Mucosa of rectum (tissue), 2 donors: Measurements from ENCODE around the gene PATJ.

Experiments used
- H3K27ac ChIP-seq, 2 donors: one replicate each; pipeline ENCODE4 v1.7.0; 2013; ENCODE audit warnings: inconsistent platforms in 2 of 2, low read depth in 2 of 2, low read length in 2 of 2
- H3K27me3 ChIP-seq, 2 donors: one replicate each; pipeline ENCODE4 v1.7.0; 2013; ENCODE audit warnings: low read length in 2 of 2; ENCODE audit not compliant: control insufficient read depth in 2 of 2, insufficient read depth in 2 of 2
- H3K36me3 ChIP-seq, 2 donors: one replicate each; pipeline ENCODE4 v1.7.0; 2013; ENCODE audit warnings: low read length in 2 of 2; ENCODE audit not compliant: control insufficient read depth in 2 of 2, insufficient read depth in 2 of 2
- H3K4me1 ChIP-seq, 2 donors: one replicate each; pipeline ENCODE4 v1.7.0; 2013; ENCODE audit warnings: low read length in 2 of 2, mild to moderate bottlenecking in 1 of 2; ENCODE audit not compliant: control insufficient read depth in 2 of 2, insufficient read depth in 2 of 2
- H3K4me3 ChIP-seq, 2 donors: one replicate each; pipeline ENCODE4 v1.7.0; 2013; ENCODE audit warnings: low read length in 2 of 2
- H3K9ac ChIP-seq, 2 donors: one replicate each; pipeline ENCODE4 v1.7.0; 2013; ENCODE audit warnings: low read length in 2 of 2, low read depth in 1 of 2, mild to moderate bottlenecking in 1 of 2
- H3K9me3 ChIP-seq, 2 donors: one replicate each; pipeline ENCODE4 v1.7.0; 2013; ENCODE audit warnings: low read length in 2 of 2; ENCODE audit not compliant: control insufficient read depth in 2 of 2
- donor health status: healthy.
- donor health status: Normal muscosa, but diverticular disease.

Gene PATJ

DNA sequence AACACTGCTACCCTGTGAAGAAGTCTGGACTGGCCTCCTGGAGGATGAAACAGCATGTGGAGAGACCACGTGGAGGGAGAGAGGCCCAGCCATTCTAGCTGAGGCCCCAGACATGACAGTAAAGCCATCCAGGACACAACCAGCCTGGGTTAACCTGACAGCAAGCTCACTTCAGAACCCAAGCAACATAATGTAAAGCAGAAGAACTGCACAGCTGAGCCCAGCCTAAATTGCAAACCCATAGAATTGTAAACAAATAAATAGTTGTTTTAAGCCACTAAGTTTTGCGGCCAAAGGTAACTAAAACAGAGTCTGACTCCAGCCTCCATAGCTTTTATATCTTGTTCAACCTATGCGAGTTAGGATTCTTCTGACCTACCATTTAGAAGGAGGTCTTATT lies 355.2 kb downstream of the PATJ start:
- no peak overlapping the region for H3K4me3 ChIP-seq
- no peak overlapping the region for H3K9ac ChIP-seq
- H3K27ac ChIP-seq = no peak overlapping the region
- no peaks in the 10 kb centered on the region for H3K9me3 ChIP-seq
- H3K4me1 ChIP-seq = peaks cover 0 to 3% of the 10 kb centered on the region in 2 donors
- H3K27me3 ChIP-seq = no peaks in the 10 kb centered on the region
- H3K36me3 ChIP-seq = peaks cover 0 to 6% of the 10 kb centered on the region in 2 donors

- H3K4me3 ChIP-seq = no peak overlapping the region
- H3K9me3 ChIP-seq = no peaks in the 10 kb centered on the region
- H3K36me3 ChIP-seq = peaks cover 0 to 6% of the 10 kb centered on the region in 2 donors
- no peaks in the 10 kb centered on the region for H3K4me1 ChIP-seq
- no peak overlapping the region for H3K9ac ChIP-seq
- H3K27me3 ChIP-seq = no peaks in the 10 kb centered on the region
- H3K27ac ChIP-seq = no peak overlapping the region
Measured at GRCh38 chr1:62100442-62100841, 358.2 kb downstream of the PATJ start.

DNA sequence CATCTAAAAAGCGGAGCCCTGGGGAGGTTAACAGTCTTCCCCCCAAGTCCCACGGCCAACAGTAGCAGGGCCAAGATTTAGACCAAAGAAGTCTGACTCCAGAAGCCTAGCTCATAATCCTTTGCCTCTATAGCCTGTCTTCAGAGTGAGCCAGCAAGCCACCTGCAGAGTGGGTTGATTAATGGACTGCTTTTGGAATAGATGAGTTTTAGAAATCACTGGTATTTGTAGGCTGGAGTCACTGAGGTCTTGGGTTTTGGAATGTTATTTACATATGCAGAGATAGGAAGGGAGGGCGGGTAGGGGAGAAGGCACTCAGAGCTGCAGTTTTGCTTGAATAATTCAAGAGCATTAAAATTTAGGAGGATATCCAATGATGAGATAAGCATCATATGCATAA lies 361.6 kb downstream of the PATJ start:
- H3K4me3 ChIP-seq = no peak overlapping the region
- no peaks in the 10 kb centered on the region for H3K4me1 ChIP-seq
- no peaks in the 10 kb centered on the region for H3K9me3 ChIP-seq
- H3K27me3 ChIP-seq = no peaks in the 10 kb centered on the region
- no peaks in the 10 kb centered on the region for H3K36me3 ChIP-seq
- no peak overlapping the region for H3K27ac ChIP-seq
- no peak overlapping the region for H3K9ac ChIP-seq

GRCh38 chr1:62107923-62108322 lies 365.6 kb downstream of the PATJ start:
- H3K27me3 ChIP-seq = no peaks in the 10 kb centered on the region
- H3K9me3 ChIP-seq = no peaks in the 10 kb centered on the region
- H3K9ac ChIP-seq = no peak overlapping the region
- H3K4me3 ChIP-seq = no peak overlapping the region
- no peaks in the 10 kb centered on the region for H3K4me1 ChIP-seq
- H3K36me3 ChIP-seq = no peaks in the 10 kb centered on the region
- H3K27ac ChIP-seq = no peak overlapping the region

DNA sequence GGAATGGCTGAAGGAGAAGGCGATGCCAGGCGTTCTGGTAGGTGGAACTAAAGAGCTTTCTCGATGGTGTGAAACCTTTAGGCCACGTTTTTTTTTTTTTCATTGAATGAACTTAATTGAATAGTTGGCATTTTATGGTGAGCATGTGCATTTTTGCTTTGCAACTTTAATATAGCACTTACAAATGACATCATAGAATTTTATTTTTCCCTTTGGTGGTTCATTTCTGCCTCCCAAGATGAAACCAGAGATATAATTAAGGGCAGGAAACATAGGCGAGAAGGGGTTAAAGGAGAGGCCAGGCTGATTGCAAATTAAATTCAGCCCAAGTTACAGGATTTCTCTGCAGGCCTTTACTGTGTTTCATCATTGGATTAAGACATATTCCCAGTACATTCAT lies 366.8 kb downstream of the PATJ start:
- Histone ChIP-seq H3K4me1 (no peaks in the 10 kb centered on the region), H3K27ac (no peak overlapping the region), H3K9me3 (no peaks in the 10 kb centered on the region), H3K27me3 (no peaks in the 10 kb centered on the region), H3K36me3 (peaks cover 0 to 4% of the 10 kb centered on the region in 2 donors), H3K4me3 (no peak overlapping the region), H3K9ac (no peak overlapping the region)

- Histone ChIP-seq H3K9ac (no peak overlapping the region), H3K27ac (no peak overlapping the region), H3K4me1 (no peaks in the 10 kb centered on the region), H3K9me3 (no peaks in the 10 kb centered on the region), H3K4me3 (no peak overlapping the region), H3K36me3 (peaks cover 0 to 4% of the 10 kb centered on the region in 2 donors), H3K27me3 (no peaks in the 10 kb centered on the region)
Measured at GRCh38 chr1:62110198-62110817, 368.0 kb downstream of the PATJ start.

DNA sequence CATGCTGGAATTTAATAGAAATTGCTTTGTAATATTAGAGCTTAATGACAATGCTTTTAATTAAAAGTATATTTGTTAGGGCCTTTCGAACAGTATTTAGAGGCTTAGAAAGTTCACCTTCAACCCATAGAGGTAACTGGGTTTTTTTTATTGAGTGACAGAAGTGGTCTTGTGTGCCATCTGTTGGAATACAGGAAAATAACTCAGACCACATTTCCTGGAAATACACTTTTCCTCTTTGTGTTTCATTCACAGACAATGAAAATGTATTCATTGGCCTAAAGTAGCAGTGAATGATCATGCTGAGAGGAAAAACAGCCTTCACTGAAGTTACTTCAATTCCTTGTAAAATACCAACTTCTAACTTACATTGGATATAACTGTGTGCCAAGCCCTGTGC lies 368.8 kb downstream of the PATJ start:
- H3K27ac ChIP-seq = no peak overlapping the region

GRCh38 chr1:62113507-62113906 lies 371.2 kb downstream of the PATJ start:
- no peaks in the 10 kb centered on the region for H3K27me3 ChIP-seq
- H3K9ac ChIP-seq = no peak overlapping the region
- H3K4me3 ChIP-seq = no peak overlapping the region
- no peak overlapping the region for H3K27ac ChIP-seq
- H3K9me3 ChIP-seq = no peaks in the 10 kb centered on the region
- H3K4me1 ChIP-seq = no peaks in the 10 kb centered on the region
- H3K36me3 ChIP-seq = peaks cover 6 to 15% of the 10 kb centered on the region in 2 donors

More for the DNA sequence above, 368.8 kb downstream of the PATJ start:
- H3K9ac ChIP-seq = no peak overlapping the region
- H3K4me3 ChIP-seq = no peak overlapping the region
- H3K4me1 ChIP-seq = no peaks in the 10 kb centered on the region
- peaks cover 0 to 4% of the 10 kb centered on the region in 2 donors for H3K36me3 ChIP-seq
- H3K27me3 ChIP-seq = no peaks in the 10 kb centered on the region
- no peaks in the 10 kb centered on the region for H3K9me3 ChIP-seq

DNA sequence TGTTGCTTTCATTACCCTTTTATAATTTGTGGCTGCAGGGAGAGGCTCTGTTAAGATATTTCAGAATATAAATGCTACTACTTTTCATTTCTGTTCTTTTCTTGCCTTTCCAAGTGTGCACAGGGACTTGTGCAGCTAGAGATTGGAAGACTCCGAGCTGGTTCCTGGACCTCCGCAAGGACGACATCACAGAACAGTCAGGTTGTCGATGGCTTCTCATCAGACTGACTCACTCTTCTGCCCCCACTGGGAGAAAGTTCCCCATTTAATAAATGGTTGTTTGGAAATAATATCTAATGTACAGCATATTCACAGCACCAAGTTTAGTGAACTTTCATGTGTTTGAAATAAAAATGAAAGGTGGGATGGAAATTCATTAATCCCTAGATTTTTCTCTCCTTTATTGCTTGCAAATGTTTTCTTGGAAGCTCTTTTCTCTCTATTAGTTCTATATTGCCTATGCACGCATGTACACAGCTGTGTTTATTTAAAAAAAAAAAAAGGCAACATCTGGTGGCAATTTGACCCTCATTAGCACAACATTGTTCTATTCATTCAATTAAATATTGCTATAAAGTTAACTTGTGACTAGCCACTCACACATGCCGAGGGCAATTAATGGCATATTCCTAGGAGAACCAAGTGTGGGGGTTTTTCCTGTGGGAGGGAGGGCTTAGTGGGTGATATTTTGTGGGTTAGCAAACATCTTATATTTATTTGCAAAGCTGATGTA lies 374.9 kb downstream of the PATJ start:
- Histone ChIP-seq H3K36me3 (peaks cover 6 to 17% of the 10 kb centered on the region in 2 donors), H3K27ac (no peak overlapping the region), H3K9ac (no peak overlapping the region), H3K27me3 (no peaks in the 10 kb centered on the region), H3K4me1 (no peaks in the 10 kb centered on the region), H3K9me3 (no peaks in the 10 kb centered on the region), H3K4me3 (no peak overlapping the region)

- no peaks in the 10 kb centered on the region for H3K4me1 ChIP-seq
- H3K27me3 ChIP-seq = no peaks in the 10 kb centered on the region
- H3K9ac ChIP-seq = no peak overlapping the region
- no peak overlapping the region for H3K27ac ChIP-seq
- no peak overlapping the region for H3K4me3 ChIP-seq
- H3K36me3 ChIP-seq = peaks cover 0 to 8% of the 10 kb centered on the region in 2 donors
- H3K9me3 ChIP-seq = no peaks in the 10 kb centered on the region
Measured at GRCh38 chr1:62126579-62127290, 384.5 kb downstream of the PATJ start.
